Small intestine (tissue), 7 donors: Measurements from ENCODE around the gene ALDOC. TPM values are rescaled to one million over a fixed set of nuclear protein-coding genes. Genes with fewer than 3 reads are reported as not detected.
A peak's percentile ranks its signal among the peaks of the same experiment; 100 is the strongest.

Source experiments
- DNase-seq, 2 donors: peaks; one replicate each; pipeline versions ENCODE4 v3.0.0 to v3.0.0-alpha.2; 2013
- FAIRE-seq: peaks from 2 replicates; lab custom pipeline; 2012; peaks lifted over from hg19 to GRCh38; lab: Jason Lieb, UNC
- H3K27ac ChIP-seq, 3 donors: one replicate each; pipeline ENCODE4 v1.5.1; 2013; ENCODE audit warnings: low read length in 2 of 3, mild to moderate bottlenecking in 2 of 3, control low read depth in 1 of 3, inconsistent platforms in 1 of 3, low read depth in 1 of 3, moderate library complexity in 1 of 3
- H3K27me3 ChIP-seq, 3 donors: one replicate each; pipeline ENCODE4 v1.6.1; 2013; ENCODE audit warnings: low read length in 3 of 3, inconsistent platforms in 1 of 3; ENCODE audit not compliant: control insufficient read depth in 3 of 3, insufficient read depth in 3 of 3
- H3K36me3 ChIP-seq, 3 donors: one replicate each; pipeline ENCODE4 v1.6.1; 2013; ENCODE audit warnings: low read length in 3 of 3, inconsistent platforms in 1 of 3, low read depth in 1 of 3, mild to moderate bottlenecking in 1 of 3, moderate library complexity in 1 of 3; ENCODE audit not compliant: control insufficient read depth in 3 of 3, insufficient read depth in 2 of 3
- H3K4me1 ChIP-seq, 3 donors: one replicate each; pipeline ENCODE4 v1.6.1; 2013; ENCODE audit warnings: low read length in 2 of 3, inconsistent platforms in 1 of 3, low read depth in 1 of 3, mild to moderate bottlenecking in 1 of 3, moderate library complexity in 1 of 3; ENCODE audit not compliant: control insufficient read depth in 3 of 3, insufficient read depth in 2 of 3
- H3K4me3 ChIP-seq, 3 donors: one replicate each; pipeline ENCODE4 v1.5.1; 2013; ENCODE audit warnings: low read length in 3 of 3, control low read depth in 1 of 3, inconsistent platforms in 1 of 3, low read depth in 1 of 3, mild to moderate bottlenecking in 1 of 3, moderate library complexity in 1 of 3
- H3K9me3 ChIP-seq, 2 donors: one replicate each; pipeline ENCODE4 v1.6.1; 2013; ENCODE audit warnings: low read depth in 1 of 2, low read length in 1 of 2; ENCODE audit not compliant: control insufficient read depth in 2 of 2, insufficient read depth in 1 of 2
- WGBS, 3 donors: extraction: QIAGEN DNeasy Blood & Tissue Kit; methylation state at CpG; one replicate each; pipeline ENCODE4 v1.1.7; 2013; 5-methylcytosine and 5-hydroxymethylcytosine counted together
- polyA plus RNA-seq, 4 donors: library from polyadenylated mRNA; stranded (reverse) in 3 of 4; unstranded in 1 of 4; fragments of 200-250 nt in 3 of 4; fragments of 120-200 nt in 1 of 4; gene quantifications; one replicate each; pipeline versions ENCODE4 v1.2.1 to v1.2.3, GENCODE V29; 2013
- donor health status: healthy with polysubstance abuse.
- donor health status: control.
- donor health status: control.
- donor health status: Bipolar disorder and iron deficiency.
- donor health status: healthy.

Gene ALDOC
- polyA plus RNA-seq, 4 donors: 27.6 to 85.0 (median 42.9) TPM

- WGBS, 3 donors: 82 to 93% (median 82%) methylated on average over 6 of the region's 6 CpGs
Observed at GRCh38 chr17:28554565-28554964, 22.1 kb downstream of the ALDOC start.

GRCh38 chr17:28553000-28553505, 23.6 kb downstream of the ALDOC start:
- Histone ChIP-seq H3K9me3 (no peaks in the 10 kb centered on the region), H3K4me3 (peak overlapping the region in 1 of 3 donors; percentile 30), H3K4me1 (peaks cover 0 to 46% (median 0%) of the 10 kb centered on the region in 3 donors), H3K27ac (peak overlapping the region in 1 of 3 donors; percentile 68), H3K36me3 (peaks cover 0 to 60% (median 14%) of the 10 kb centered on the region in 3 donors), H3K27me3 (no peaks in the 10 kb centered on the region)
- DNase-seq (no peak), FAIRE-seq (no peak)
- 85 to 93% (median 91%) methylated on average over 5 of the region's 5 CpGs for WGBS, 3 donors

More at GRCh38 chr17:28554565-28554964, 22.1 kb downstream of the ALDOC start:
- Histone ChIP-seq H3K9me3 (no peaks in the 10 kb centered on the region), H3K36me3 (peaks cover 0 to 56% (median 15%) of the 10 kb centered on the region in 3 donors), H3K27ac (no peak overlapping the region), H3K27me3 (no peaks in the 10 kb centered on the region), H3K4me3 (no peak overlapping the region), H3K4me1 (peaks cover 0 to 39% (median 0%) of the 10 kb centered on the region in 3 donors)
- FAIRE-seq (no peak), DNase-seq (peak in 1 of 2 donors; percentile 13)

GRCh38 chr17:28552176-28552999, 24.3 kb downstream of the ALDOC start, which contains the start of gene UNC119:
TSS of gene UNC119 (minus strand) at chr17:28552624. CDS start at chr17:28552557, 67 bp downstream.
- H3K27ac ChIP-seq: peak within 1 kb of the TSS in 2 of 3 donors; percentile 60 to 69
- H3K9me3 ChIP-seq: no peaks in the 10 kb centered on the region
- FAIRE-seq: no peak
- H3K36me3 ChIP-seq: peaks cover 0 to 65% (median 11%) of the 10 kb centered on the region in 3 donors
- H3K4me1 ChIP-seq: peaks cover 0 to 47% (median 0%) of the 10 kb centered on the region in 3 donors
- DNase-seq: peak; percentile 82 to 90
- peak within 1 kb of the TSS; percentile 62 to 77 (median 63) for H3K4me3 ChIP-seq
- WGBS, 3 donors: 1 to 3% (median 2%) methylated on average over 47 to 67 of the region's 67 CpGs
- H3K27me3 ChIP-seq: no peaks in the 10 kb centered on the region

GRCh38 chr17:28551421-28552175, 25.1 kb downstream of the ALDOC start:
- Histone ChIP-seq H3K27me3 (no peaks in the 10 kb centered on the region), H3K36me3 (peaks cover 0 to 68% (median 10%) of the 10 kb centered on the region in 3 donors), H3K4me1 (peaks cover 0 to 50% (median 0%) of the 10 kb centered on the region in 3 donors), H3K27ac (peak overlapping the region in 1 of 3 donors; percentile 69), H3K4me3 (peak overlapping the region; percentile 62 to 77 (median 63)), H3K9me3 (no peaks in the 10 kb centered on the region)
- no peak for FAIRE-seq
- DNase-seq: peak in 1 of 2 donors; percentile 66
- WGBS, 3 donors: 14 to 16% (median 16%) methylated on average over 10 of the region's 10 CpGs

GRCh38 chr17:28550858-28551257, 25.8 kb downstream of the ALDOC start:
- DNase-seq (no peak), FAIRE-seq (no peak)
- Histone ChIP-seq H3K4me3 (no peak overlapping the region), H3K27ac (no peak overlapping the region), H3K4me1 (peaks cover 0 to 50% (median 0%) of the 10 kb centered on the region in 3 donors), H3K9me3 (no peaks in the 10 kb centered on the region), H3K27me3 (no peaks in the 10 kb centered on the region), H3K36me3 (peaks cover 0 to 67% (median 7%) of the 10 kb centered on the region in 3 donors)
- 91 to 100% (median 100%) methylated on average over 1 of the region's 1 CpG for WGBS, 3 donors

GRCh38 chr17:28549236-28550132, 27.2 kb downstream of the ALDOC start:
- Histone ChIP-seq H3K9me3 (no peaks in the 10 kb centered on the region), H3K4me1 (peaks cover 0 to 50% (median 0%) of the 10 kb centered on the region in 3 donors), H3K4me3 (no peak overlapping the region), H3K36me3 (peaks cover 0 to 55% (median 5%) of the 10 kb centered on the region in 3 donors), H3K27ac (peak overlapping the region in 1 of 3 donors; percentile 53), H3K27me3 (no peaks in the 10 kb centered on the region)
- 61 to 79% (median 72%) methylated on average over 3 of the region's 3 CpGs for WGBS, 3 donors
- DNase-seq (no peak), FAIRE-seq (no peak)

GRCh38 chr17:28548417-28549130, 28.1 kb downstream of the ALDOC start:
- no peak for FAIRE-seq
- Histone ChIP-seq H3K27me3 (no peaks in the 10 kb centered on the region), H3K4me1 (peaks cover 0 to 42% (median 0%) of the 10 kb centered on the region in 3 donors), H3K27ac (no peak overlapping the region), H3K4me3 (no peak overlapping the region), H3K36me3 (peaks cover 0 to 46% (median 0%) of the 10 kb centered on the region in 3 donors), H3K9me3 (no peaks in the 10 kb centered on the region)
- 87 to 89% (median 88%) methylated on average over 6 of the region's 6 CpGs for WGBS, 3 donors
- no peak for DNase-seq
